DND-41 (cell line): ENCODE measurements around the gene TBX6.

Source experiments
- EZH2 ChIP-seq: IDR thresholded peaks from 3 replicates; pipeline ENCODE4 v1.6.1; 2012; ENCODE audit warnings: borderline replicate concordance, low read depth, mild to moderate bottlenecking, moderate library complexity, low read length, inconsistent platforms; ENCODE audit not compliant: severe bottlenecking
- TF ChIP-seq, protein P1 (sequence below): IDR thresholded peaks from 2 replicates; pipeline ENCODE4 v1.5.1; 2012; ENCODE audit warnings: borderline replicate concordance, low read length, moderate library complexity, mild to moderate bottlenecking; ENCODE audit not compliant: poor library complexity, severe bottlenecking; ENCODE audit errors: extremely low read depth

GRCh38 chr16:30120340-30121105 is 28.8 kb upstream of the TBX6 start:
- TF ChIP-seq, protein P1, sequence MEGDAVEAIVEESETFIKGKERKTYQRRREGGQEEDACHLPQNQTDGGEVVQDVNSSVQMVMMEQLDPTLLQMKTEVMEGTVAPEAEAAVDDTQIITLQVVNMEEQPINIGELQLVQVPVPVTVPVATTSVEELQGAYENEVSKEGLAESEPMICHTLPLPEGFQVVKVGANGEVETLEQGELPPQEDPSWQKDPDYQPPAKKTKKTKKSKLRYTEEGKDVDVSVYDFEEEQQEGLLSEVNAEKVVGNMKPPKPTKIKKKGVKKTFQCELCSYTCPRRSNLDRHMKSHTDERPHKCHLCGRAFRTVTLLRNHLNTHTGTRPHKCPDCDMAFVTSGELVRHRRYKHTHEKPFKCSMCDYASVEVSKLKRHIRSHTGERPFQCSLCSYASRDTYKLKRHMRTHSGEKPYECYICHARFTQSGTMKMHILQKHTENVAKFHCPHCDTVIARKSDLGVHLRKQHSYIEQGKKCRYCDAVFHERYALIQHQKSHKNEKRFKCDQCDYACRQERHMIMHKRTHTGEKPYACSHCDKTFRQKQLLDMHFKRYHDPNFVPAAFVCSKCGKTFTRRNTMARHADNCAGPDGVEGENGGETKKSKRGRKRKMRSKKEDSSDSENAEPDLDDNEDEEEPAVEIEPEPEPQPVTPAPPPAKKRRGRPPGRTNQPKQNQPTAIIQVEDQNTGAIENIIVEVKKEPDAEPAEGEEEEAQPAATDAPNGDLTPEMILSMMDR, result no peak
- TF ChIP-seq EZH2, result no peak
